ENCODE measurements around the gene MDFIC.
A peak's percentile ranks its signal among the peaks of the same experiment; 100 is the strongest.

MDFIC gene

GRCh38 chr7:115033917-115034459 is 112.1 kb downstream of the MDFIC start:
- in situ Hi-C loops (cut with MboI; ENCODE audit: low sequenced_read_pairs, unreplicated experiment): no loop called here
- no peak for TF ChIP-seq CTCF (IDR thresholded peaks at IDR 0.05; ENCODE audit: borderline replicate concordance, control extremely low read depth, extremely low read depth, insufficient read depth, missing control alignments)
- DNase-seq (ENCODE audit: low spot score): peak; percentile 15

GRCh38 chr7:115034515-115034914 is 112.6 kb downstream of the MDFIC start:
- no peak for DNase-seq (ENCODE audit: low spot score)
- in situ Hi-C loops (cut with MboI; ENCODE audit: low sequenced_read_pairs, unreplicated experiment): no loop called here
- TF ChIP-seq CTCF (IDR thresholded peaks at IDR 0.05; ENCODE audit: borderline replicate concordance, control extremely low read depth, extremely low read depth, insufficient read depth, missing control alignments): no peak

DNA sequence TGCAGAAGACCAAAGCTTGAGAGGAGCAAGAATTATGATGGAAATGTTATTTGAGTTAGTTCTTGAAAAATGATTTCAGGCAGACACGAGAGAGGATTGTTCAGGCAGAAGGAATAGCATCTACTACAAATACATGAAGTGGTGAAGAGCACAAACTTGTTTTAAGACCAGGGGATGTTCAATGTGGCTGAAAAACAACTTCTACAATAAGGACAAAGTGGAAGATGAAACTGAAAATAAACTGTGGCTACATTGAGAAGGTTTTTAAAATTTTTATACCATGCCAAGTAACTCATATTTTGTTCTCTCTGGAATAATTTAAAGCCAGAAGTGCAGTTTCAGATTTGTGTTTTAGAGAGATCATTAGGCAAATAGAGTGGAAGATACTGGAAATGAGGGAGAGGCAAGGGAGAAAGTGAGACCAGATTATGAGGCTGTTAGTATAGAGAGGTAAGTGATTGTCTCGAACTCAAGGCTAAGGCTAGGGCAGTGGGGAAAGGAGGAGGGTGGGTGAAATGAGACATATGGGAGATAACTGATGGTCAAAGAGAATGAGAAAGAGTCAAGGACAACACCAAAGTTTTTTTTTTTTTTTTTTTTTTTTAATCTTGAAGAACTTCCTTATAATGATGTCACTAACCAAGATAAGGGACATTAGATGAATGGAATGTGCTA is 115.4 kb downstream of the MDFIC start:
- in situ Hi-C loops (cut with MboI; ENCODE audit: low sequenced_read_pairs, unreplicated experiment): no loop called here
- DNase-seq (ENCODE audit: low spot score): no peak
- no peak for TF ChIP-seq CTCF (IDR thresholded peaks at IDR 0.05; ENCODE audit: borderline replicate concordance, control extremely low read depth, extremely low read depth, insufficient read depth, missing control alignments)

- no peak for DNase-seq (ENCODE audit: low spot score)
- in situ Hi-C loops (cut with MboI; ENCODE audit: low sequenced_read_pairs, unreplicated experiment): no loop called here
- TF ChIP-seq CTCF (IDR thresholded peaks at IDR 0.05; ENCODE audit: borderline replicate concordance, control extremely low read depth, extremely low read depth, insufficient read depth, missing control alignments): no peak
These were observed 116.3 kb downstream of the MDFIC start for GRCh38 chr7:115038158-115038557.

GRCh38 chr7:115040057-115040456 is 118.2 kb downstream of the MDFIC start:
- no peak for TF ChIP-seq CTCF (IDR thresholded peaks at IDR 0.05; ENCODE audit: borderline replicate concordance, control extremely low read depth, extremely low read depth, insufficient read depth, missing control alignments)
- in situ Hi-C loops (cut with MboI; ENCODE audit: low sequenced_read_pairs, unreplicated experiment): no loop called here
- no peak for DNase-seq (ENCODE audit: low spot score)

- DNase-seq (ENCODE audit: low spot score): no peak
- TF ChIP-seq CTCF (IDR thresholded peaks at IDR 0.05; ENCODE audit: borderline replicate concordance, control extremely low read depth, extremely low read depth, insufficient read depth, missing control alignments): no peak
- in situ Hi-C loops (cut with MboI; ENCODE audit: low sequenced_read_pairs, unreplicated experiment): no loop called here
These were observed 118.6 kb downstream of the MDFIC start for GRCh38 chr7:115040495-115040894.
